H1 (cell line): ENCODE results near the gene TEAD4. TPM values are rescaled to one million over a fixed set of nuclear protein-coding genes. Genes with fewer than 3 reads are reported as not detected.

Experiments
- CTCF ChIA-PET: fragments of 300-600 bp; sonication (Branson Sonifier 250); formaldehyde crosslinking; loops from one replicate; lab custom pipeline; 2021; ENCODE audit not compliant: partially characterized antibody; lab: Charles Lee
- POLR2A ChIA-PET: fragments of 300-600 bp; sonication (Branson Sonifier 250); formaldehyde crosslinking; loops from one replicate; lab custom pipeline; 2021; ENCODE audit warnings: inconsistent platforms; ENCODE audit not compliant: partially characterized antibody; lab: Charles Lee
- DNase-seq, 2 experiments: peaks; one replicate each; pipeline versions ENCODE4 v3.0.0 to v3.0.0-alpha.2; 2010 to 2022; ENCODE audit warnings: low spot score in 2 of 2, low read depth in 1 of 2, mixed read lengths in 1 of 2
- FAIRE-seq: peaks from 2 replicates; lab custom pipeline; 2011; peaks lifted over from hg19 to GRCh38; lab: Jason Lieb, UNC
- H2AFZ ChIP-seq: 2 replicates; pipeline ENCODE4 v1.8.1; 2012; ENCODE audit warnings: low read length, inconsistent platforms
- H2AK5ac ChIP-seq: 2 replicates; pipeline ENCODE4 v1.6.1; 2013; ENCODE audit warnings: low read depth, low read length
- H2BK120ac ChIP-seq: replicated peaks from 2 replicates; pipeline ENCODE3; 2013; ENCODE audit warnings: low read depth, low read length, inconsistent platforms
- H2BK12ac ChIP-seq: 2 replicates; pipeline ENCODE4 v1.6.1; 2013; ENCODE audit warnings: low read depth, low read length
- H2BK15ac ChIP-seq: 2 replicates; pipeline ENCODE4 v1.6.1; 2013; ENCODE audit warnings: low read length
- H2BK20ac ChIP-seq: 2 replicates; pipeline ENCODE4 v1.6.1; 2013; ENCODE audit warnings: low read length
- H2BK5ac ChIP-seq: 2 replicates; pipeline ENCODE4 v1.6.1; 2013; ENCODE audit warnings: low read depth, low read length
- H3K14ac ChIP-seq: 2 replicates; pipeline ENCODE4 v1.6.1; 2013; ENCODE audit warnings: inconsistent platforms; ENCODE audit not compliant: insufficient read length
- H3K18ac ChIP-seq: 2 replicates; pipeline ENCODE4 v1.6.1; 2013; ENCODE audit warnings: low read length; ENCODE audit errors: extremely low read depth
- H3K23ac ChIP-seq: 2 replicates; pipeline ENCODE4 v1.6.1; 2013; ENCODE audit warnings: inconsistent platforms; ENCODE audit not compliant: insufficient read length
- H3K23me2 ChIP-seq: 2 replicates; pipeline ENCODE4 v1.6.1; 2013; ENCODE audit warnings: low read depth, low read length
- H3K27ac ChIP-seq: 2 replicates; pipeline ENCODE4 v1.6.1; 2011; ENCODE audit warnings: low read depth, low read length, inconsistent platforms
- H3K27me3 ChIP-seq, 4 experiments: replicated peaks in 1 of 4; 1 replicate in 1 of 4; 2 replicates in 3 of 4; pipeline versions ENCODE4 v1.6.1 to v1.8.1; 2011 to 2013; ENCODE audit warnings: low read length in 3 of 4, mild to moderate bottlenecking in 3 of 4, inconsistent platforms in 2 of 4, mixed read lengths in 2 of 4, moderate library complexity in 1 of 4; ENCODE audit not compliant: control insufficient read depth in 3 of 4, insufficient read depth in 3 of 4; ENCODE audit errors: extremely low read depth in 1 of 4
- H3K36me3 ChIP-seq, 4 experiments: 2 replicates each; pipeline versions ENCODE4 v1.6.1 to v1.8.1; 2011 to 2013; ENCODE audit warnings: mild to moderate bottlenecking in 4 of 4, low read length in 3 of 4, moderate library complexity in 2 of 4, control low read depth in 1 of 4, inconsistent platforms in 1 of 4; ENCODE audit not compliant: insufficient read depth in 4 of 4, control insufficient read depth in 2 of 4
- H3K4ac ChIP-seq: replicated peaks from 2 replicates; pipeline ENCODE3; 2013; ENCODE audit warnings: low read length, low read depth, mixed read lengths, inconsistent platforms; ENCODE audit not compliant: insufficient read length
- H3K4me1 ChIP-seq, 4 experiments: replicated peaks in 1 of 4; 1 replicate in 1 of 4; 2 replicates in 3 of 4; pipeline versions ENCODE4 v1.6.1 to v1.8.1; 2011 to 2013; ENCODE audit warnings: low read length in 3 of 4, inconsistent platforms in 2 of 4, mixed read lengths in 1 of 4; ENCODE audit not compliant: insufficient read depth in 4 of 4, control insufficient read depth in 3 of 4
- H3K4me2 ChIP-seq, 2 experiments: 2 replicates each; pipeline versions ENCODE4 v1.6.1 to v1.8.1; 2011 to 2013; ENCODE audit warnings: low read depth in 2 of 2, low read length in 2 of 2, control low read depth in 1 of 2, inconsistent platforms in 1 of 2, mild to moderate bottlenecking in 1 of 2; ENCODE audit not compliant: insufficient read depth in 1 of 2
- H3K4me3 ChIP-seq, 4 experiments: fragments of 200-600, 300-600 bp in 1 of 4; sonication (generic), shearing (Covaris generic), sonication (Bioruptor Twin) in 1 of 4; 2 replicates each; pipeline versions ENCODE4 v1.5.1 to v1.8.1; 2011 to 2016; ENCODE audit warnings: low read length in 4 of 4, low read depth in 3 of 4, control low read depth in 2 of 4, inconsistent platforms in 2 of 4, mild to moderate bottlenecking in 2 of 4, mixed read lengths in 1 of 4, moderate library complexity in 1 of 4; ENCODE audit not compliant: insufficient read depth in 2 of 4; ENCODE audit errors: extremely low read depth in 1 of 4
- H3K56ac ChIP-seq: replicated peaks from 2 replicates; pipeline ENCODE3; 2013; ENCODE audit warnings: low read depth, mild to moderate bottlenecking, mixed read lengths, low read length, inconsistent platforms; ENCODE audit not compliant: insufficient read length
- H3K79me1 ChIP-seq: 2 replicates; pipeline ENCODE4 v1.6.1; 2013; ENCODE audit warnings: low read depth, low read length, control low read depth
- H3K79me2 ChIP-seq, 2 experiments: 2 replicates each; pipeline versions ENCODE4 v1.6.1 to v1.8.1; 2012 to 2013; ENCODE audit warnings: low read length in 2 of 2, mild to moderate bottlenecking in 2 of 2, inconsistent platforms in 1 of 2; ENCODE audit not compliant: insufficient read depth in 2 of 2, control insufficient read depth in 1 of 2
- H3K9ac ChIP-seq, 4 experiments: replicated peaks in 1 of 4; 1 replicate in 1 of 4; 2 replicates in 3 of 4; pipeline versions ENCODE4 v1.6.1 to v1.8.1; 2011 to 2013; ENCODE audit warnings: low read depth in 3 of 4, low read length in 3 of 4, control low read depth in 2 of 4, mild to moderate bottlenecking in 2 of 4, moderate library complexity in 2 of 4, inconsistent platforms in 1 of 4; ENCODE audit errors: extremely low read depth in 1 of 4
- H3K9me3 ChIP-seq, 2 experiments: 2 replicates each; pipeline versions ENCODE4 v1.6.1 to v1.8.1; 2012 to 2013; ENCODE audit warnings: mild to moderate bottlenecking in 2 of 2, moderate library complexity in 2 of 2, control low read depth in 1 of 2, inconsistent platforms in 1 of 2, low read depth in 1 of 2, low read length in 1 of 2, mixed read lengths in 1 of 2; ENCODE audit not compliant: insufficient read depth in 2 of 2
- H4K20me1 ChIP-seq, 2 experiments: replicated peaks in 1 of 2; 2 replicates each; pipeline versions ENCODE3 to v1.8.1; 2011 to 2013; ENCODE audit warnings: inconsistent platforms in 2 of 2, low read length in 2 of 2, mild to moderate bottlenecking in 1 of 2; ENCODE audit not compliant: insufficient read depth in 2 of 2, control insufficient read depth in 1 of 2
- H4K5ac ChIP-seq: 2 replicates; pipeline ENCODE4 v1.6.1; 2013; ENCODE audit warnings: low read length, low read depth, mixed read lengths, inconsistent platforms; ENCODE audit not compliant: insufficient read length
- H4K8ac ChIP-seq: 2 replicates; pipeline ENCODE4 v1.8.0; 2013; ENCODE audit warnings: mild to moderate bottlenecking, moderate library complexity, low read length, inconsistent platforms; ENCODE audit not compliant: insufficient read depth; ENCODE audit errors: extremely low read depth
- H4K91ac ChIP-seq: replicated peaks from 2 replicates; pipeline ENCODE3; 2013; ENCODE audit warnings: low read length, mixed read lengths, inconsistent platforms; ENCODE audit not compliant: insufficient read length
- CBX8 ChIP-seq: fragments of 300-800, 300-1000 bp; sonication (generic); IDR thresholded peaks from 2 replicates; pipeline ENCODE4 v1.7.1; 2016; ENCODE audit warnings: low read depth, low read length, borderline replicate concordance
- CREB1 ChIP-seq: IDR thresholded peaks from 2 replicates; pipeline ENCODE4 v1.6.1; 2012; ENCODE audit warnings: inconsistent platforms
- KDM5A ChIP-seq: fragments of 200-600 bp; IDR thresholded peaks from 2 replicates; pipeline ENCODE4 v1.7.1; 2012; ENCODE audit warnings: mild to moderate bottlenecking, low read length, inconsistent platforms, mixed read lengths
- POLR2AphosphoS5 ChIP-seq: IDR thresholded peaks from 2 replicates; pipeline ENCODE4 v1.6.1; 2011; ENCODE audit warnings: low read depth, low read length
- RNF2 ChIP-seq: fragments of 200-900, 300-1000 bp; sonication (generic); IDR thresholded peaks from 2 replicates; pipeline ENCODE4 v1.7.1; 2016; ENCODE audit warnings: borderline replicate concordance, low read depth, mild to moderate bottlenecking, antibody characterized with exemption, low read length; ENCODE audit not compliant: poor library complexity, severe bottlenecking; ENCODE audit errors: missing control alignments
- RXRA ChIP-seq: IDR thresholded peaks from 2 replicates; pipeline ENCODE4 v1.6.1; 2011; ENCODE audit warnings: low read depth, mild to moderate bottlenecking, low read length, moderate library complexity; ENCODE audit not compliant: insufficient read depth
- SIN3A ChIP-seq, 2 experiments: IDR thresholded peaks in 1 of 2; conservative IDR thresholded peaks in 1 of 2; 2 replicates each; pipeline ENCODE4 v1.6.1; 2011 to 2012; ENCODE audit warnings: low read length in 2 of 2, improper control_type of control experiment in 1 of 2, low read depth in 1 of 2, mild to moderate bottlenecking in 1 of 2
- SIRT6 ChIP-seq: IDR thresholded peaks from one replicate; pipeline ENCODE4 v1.7.1; 2012; ENCODE audit warnings: low read length, inconsistent platforms
- SUZ12 ChIP-seq: fragments of 200-600 bp; sonication (generic); IDR thresholded peaks from 2 replicates; pipeline ENCODE4 v1.6.1; 2012; ENCODE audit warnings: mild to moderate bottlenecking, inconsistent platforms, low read length, moderate library complexity, mixed read lengths
- WGBS, 2 experiments: shearing (Covaris generic) in 1 of 2; methylation state at CpG; one replicate each; pipeline versions ENCODE4 v1.1.6 to v1.1.7; 2013 to 2015; ENCODE audit warnings: low lambda C conversion rate in 2 of 2, mixed read lengths in 2 of 2, inconsistent platforms in 1 of 2, low coverage in 1 of 2, missing lambda C conversion rate in 1 of 2; ENCODE audit not compliant: insufficient replicate concordance in 2 of 2, insufficient coverage in 1 of 2, insufficient read length in 1 of 2; ENCODE audit errors: extremely low coverage in 1 of 2, missing lambda C conversion rate in 1 of 2; 5-methylcytosine and 5-hydroxymethylcytosine counted together
- polyA plus RNA-seq, 7 experiments: library from polyadenylated mRNA; depleted of rRNA in 3 of 7; stranded (reverse) in 5 of 7; unstranded in 2 of 7; fragments of >200 nt in 5 of 7; fragments of 200-250 nt in 2 of 7; gene quantifications; 1 replicate in 5 of 7; 2 replicates in 1 of 7; 4 replicates in 1 of 7; pipeline versions ENCODE4 v1.2.1 to v1.2.3, GENCODE V29; 2011 to 2013; ENCODE audit warnings: missing spikeins in 2 of 7, mixed read lengths in 2 of 7
- total RNA-seq: library from RNA; stranded (reverse); fragmentation: NEBNext Ultra II Directional; extraction: Animal tissue kit (Norgen Biotek cat#: 25700); gene quantifications from 2 replicates; pipeline ENCODE4 v1.2.1, GENCODE V29; 2021
- TF ChIP-seq, protein P1 (sequence below): IDR thresholded peaks from 2 replicates; pipeline ENCODE4 v1.6.1; 2012; ENCODE audit warnings: low read length, inconsistent platforms

TEAD4 gene
- total and polyA plus RNA-seq, 2 of the 8 experiments (the other 6 are each of a cell fraction or from before 2014, with no cell fraction given): 56.7 to 116 TPM

- no peak overlapping the region for H3K56ac ChIP-seq
- no peak overlapping the region for H4K91ac ChIP-seq
- H2AK5ac ChIP-seq: no peak overlapping the region
- DNase-seq (no peak), FAIRE-seq (no peak)
- H3K4ac ChIP-seq: no peak overlapping the region
- H2BK5ac ChIP-seq: no peak overlapping the region
- H2BK120ac ChIP-seq: no peak overlapping the region
- H3K4me3 ChIP-seq: no peak overlapping the region
- 91% methylated on average over 7 of the region's 7 CpGs; no CpG with 5 or more reads in 1 of the 2 experiments for WGBS, 2 experiments
- no peak overlapping the region for H3K14ac ChIP-seq
- CTCF ChIA-PET: interaction anchor here (1.7 kb wide), 1 partner anchor 12 kb away, joined by 7 read pairs; no protein-coding TSS in a partner anchor
- H4K20me1 ChIP-seq: no peaks in the 10 kb centered on the region
- no peak overlapping the region for H4K5ac ChIP-seq
- no peaks in the 10 kb centered on the region for H3K36me3 ChIP-seq
- no peak overlapping the region for H3K27ac ChIP-seq
- no peak overlapping the region for H3K9ac ChIP-seq
- no peak overlapping the region for H2BK12ac ChIP-seq
- no peak overlapping the region for H3K23ac ChIP-seq
- H3K9me3 ChIP-seq: no peaks in the 10 kb centered on the region
- no peak overlapping the region for H4K8ac ChIP-seq
- no peak overlapping the region for H2BK20ac ChIP-seq
- H3K27me3 ChIP-seq: no peaks in the 10 kb centered on the region
- H3K4me2 ChIP-seq: no peak overlapping the region
- H2AFZ ChIP-seq: no peak overlapping the region; the same call in 1 of the 2 replicates
- H3K79me1 ChIP-seq: no peaks in the 10 kb centered on the region
- H2BK15ac ChIP-seq: no peak overlapping the region
- TF ChIP-seq, protein P1, sequence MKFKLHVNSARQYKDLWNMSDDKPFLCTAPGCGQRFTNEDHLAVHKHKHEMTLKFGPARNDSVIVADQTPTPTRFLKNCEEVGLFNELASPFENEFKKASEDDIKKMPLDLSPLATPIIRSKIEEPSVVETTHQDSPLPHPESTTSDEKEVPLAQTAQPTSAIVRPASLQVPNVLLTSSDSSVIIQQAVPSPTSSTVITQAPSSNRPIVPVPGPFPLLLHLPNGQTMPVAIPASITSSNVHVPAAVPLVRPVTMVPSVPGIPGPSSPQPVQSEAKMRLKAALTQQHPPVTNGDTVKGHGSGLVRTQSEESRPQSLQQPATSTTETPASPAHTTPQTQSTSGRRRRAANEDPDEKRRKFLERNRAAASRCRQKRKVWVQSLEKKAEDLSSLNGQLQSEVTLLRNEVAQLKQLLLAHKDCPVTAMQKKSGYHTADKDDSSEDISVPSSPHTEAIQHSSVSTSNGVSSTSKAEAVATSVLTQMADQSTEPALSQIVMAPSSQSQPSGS: no peak
- TF ChIP-seq RNF2 (no peak), CBX8 (no peak), SIN3A (conservative IDR thresholded peaks at IDR 0.05 in 1 of 2, IDR thresholded peaks at IDR 0.05 in 1 of 2; ENCODE audit: low read depth in 1 of 2, low read length in 2 of 2) (no peak), RXRA (no peak), KDM5A (no peak), SUZ12 (no peak), SIRT6 (no peak), POLR2AphosphoS5 (no peak), CREB1 (no peak)
- TF ChIP-seq, all 59 proteins: peak for 0
- no peak overlapping the region for H3K18ac ChIP-seq
- H3K79me2 ChIP-seq: no peaks in the 10 kb centered on the region
- H3K23me2 ChIP-seq: no peaks in the 10 kb centered on the region
- H3K4me1 ChIP-seq: peaks cover 0 to 6% (median 0%) of the 10 kb centered on the region in 4 experiments; a peak in 3 of 7 replicates
- POLR2A ChIA-PET: interaction anchor here (0.6 to 1.6 kb wide), 3 partner anchors 131 to 198 kb away, joined by 3 read pairs; no protein-coding TSS in a partner anchor
These were observed 95.2 kb downstream of the TEAD4 start for GRCh38 chr12:3054374-3054773.
